ENCODE data around the gene WDR55. TPM values are rescaled to one million over a fixed set of nuclear protein-coding genes. Genes with fewer than 3 reads are reported as not detected.

WDR55 gene
- total RNA-seq, 4 donors from 2014 or later: 11.4 to 31.6 (median 19.8) TPM

- no peak for TF ChIP-seq CTCF (IDR thresholded peaks at IDR 0.05; ENCODE audit: low read depth)
Observed at GRCh38 chr5:140671472-140672125, 6.9 kb downstream of the WDR55 start.

- TF ChIP-seq CTCF (IDR thresholded peaks at IDR 0.05; ENCODE audit: low read depth): no peak
Observed at GRCh38 chr5:140672455-140673186, 7.9 kb downstream of the WDR55 start.

GRCh38 chr5:140673187-140673976, 8.7 kb downstream of the WDR55 start, which contains the start of gene DND1:
TSS of gene DND1 (minus strand) at chr5:140673576. CDS start at chr5:140673542, 34 bp downstream.
- no peak for TF ChIP-seq CTCF (IDR thresholded peaks at IDR 0.05; ENCODE audit: low read depth)

GRCh38 chr5:140674211-140674610, 9.5 kb downstream of the WDR55 start:
- no peak for TF ChIP-seq CTCF (IDR thresholded peaks at IDR 0.05; ENCODE audit: low read depth)

GRCh38 chr5:140674629-140675028, 9.9 kb downstream of the WDR55 start:
- no peak for TF ChIP-seq CTCF (IDR thresholded peaks at IDR 0.05; ENCODE audit: low read depth)

- no peak for TF ChIP-seq CTCF (IDR thresholded peaks at IDR 0.05; ENCODE audit: low read depth)
Observed at GRCh38 chr5:140677947-140678346, 13.2 kb downstream of the WDR55 start.

GRCh38 chr5:140678993-140679392, 14.3 kb downstream of the WDR55 start:
- TF ChIP-seq CTCF (IDR thresholded peaks at IDR 0.05; ENCODE audit: low read depth): no peak
